Neural cell (in vitro differentiated cells): ENCODE measurements around the gene HPN. TPM values are rescaled to one million over a fixed set of nuclear protein-coding genes. Genes with fewer than 3 reads are reported as not detected.

ENCODE experiments used
- H2AFZ ChIP-seq: fragments of 200-600, 300-800 bp; sonication (generic), shearing (Covaris generic); 2 replicates; pipeline ENCODE4 v1.6.0; 2014; ENCODE audit warnings: low read depth, mild to moderate bottlenecking, antibody characterized with exemption, low read length, moderate library complexity
- H3F3A ChIP-seq: fragments of 200-600 bp; shearing (Covaris generic); 2 replicates; pipeline ENCODE4 v1.6.1; 2016; ENCODE audit warnings: mild to moderate bottlenecking, moderate library complexity, mixed read lengths, antibody characterized with exemption, low read length; ENCODE audit not compliant: insufficient read depth, poor library complexity, severe bottlenecking
- H3K27ac ChIP-seq: fragments of 200-600, 300-800 bp; sonication (generic), shearing (Covaris generic); 2 replicates; pipeline ENCODE4 v1.5.1; 2014; ENCODE audit warnings: mild to moderate bottlenecking, low read length, moderate library complexity
- H3K27me3 ChIP-seq: fragments of 300-800, 200-600 bp; sonication (generic), shearing (Covaris generic); 2 replicates; pipeline ENCODE4 v1.6.0; 2014; ENCODE audit warnings: mild to moderate bottlenecking, low read depth, low read length, moderate library complexity; ENCODE audit not compliant: insufficient read depth
- H3K36me3 ChIP-seq: fragments of 300-800, 200-600 bp; sonication (generic), shearing (Covaris generic); 2 replicates; pipeline ENCODE4 v1.5.1; 2014; ENCODE audit warnings: mild to moderate bottlenecking, antibody characterized with exemption, low read length, moderate library complexity; ENCODE audit not compliant: insufficient read depth
- H3K4me2 ChIP-seq: fragments of 300-800, 200-600 bp; sonication (generic), shearing (Covaris generic); 2 replicates; pipeline ENCODE4 v1.6.0; 2014; ENCODE audit warnings: mild to moderate bottlenecking, low read length
- H3K4me3 ChIP-seq: fragments of 300-800, 200-600 bp; sonication (generic), shearing (Covaris generic); 2 replicates; pipeline ENCODE4 v1.5.1; 2014; ENCODE audit warnings: mild to moderate bottlenecking, low read length, moderate library complexity
- H3K79me2 ChIP-seq: fragments of 200-600 bp; shearing (Covaris generic); replicated peaks from 2 replicates; pipeline ENCODE4 v1.6.0; 2014; ENCODE audit warnings: mild to moderate bottlenecking, low read length, moderate library complexity; ENCODE audit not compliant: insufficient read depth
- H3K9ac ChIP-seq: fragments of 300-800, 200-600 bp; sonication (generic), shearing (Covaris generic); 2 replicates; pipeline ENCODE4 v1.6.1; 2016; ENCODE audit warnings: mild to moderate bottlenecking, low read length, mixed read lengths
- H3K9me2 ChIP-seq: fragments of 200-600 bp; shearing (Covaris generic); 2 replicates; pipeline ENCODE4 v1.6.1; 2016; ENCODE audit warnings: mild to moderate bottlenecking, low read length, mixed read lengths; ENCODE audit not compliant: insufficient read depth
- H3K9me3 ChIP-seq: fragments of 200-600, 300-800 bp; sonication (generic), shearing (Covaris generic); 2 replicates; pipeline ENCODE4 v1.6.1; 2016; ENCODE audit warnings: mild to moderate bottlenecking, mixed run types, low read length, moderate library complexity, mixed read lengths
- H4K20me1 ChIP-seq: fragments of 200-600 bp; shearing (Covaris generic); 2 replicates; pipeline ENCODE4 v1.6.1; 2016; ENCODE audit warnings: mild to moderate bottlenecking, mixed run types; ENCODE audit not compliant: insufficient read depth
- CTCF ChIP-seq: fragments of 450-650 bp; IDR thresholded peaks from 2 replicates; pipeline ENCODE4 v1.5.1; 2014; ENCODE audit warnings: antibody characterized with exemption, mild to moderate bottlenecking, moderate library complexity; ENCODE audit not compliant: poor library complexity, severe bottlenecking
- EP300 ChIP-seq: fragments of 450-650 bp; conservative IDR thresholded peaks from 2 replicates; pipeline ENCODE4 v1.6.1; 2014; ENCODE audit warnings: antibody characterized with exemption, mild to moderate bottlenecking, moderate library complexity; ENCODE audit not compliant: poor library complexity, severe bottlenecking
- EZH2 ChIP-seq: fragments of 200-600, 300-800 bp; shearing (Covaris generic), sonication (generic); IDR thresholded peaks from 2 replicates; pipeline ENCODE4 v1.6.1; 2014; ENCODE audit warnings: antibody characterized with exemption, low read length, borderline replicate concordance, mild to moderate bottlenecking; ENCODE audit not compliant: insufficient read depth, poor library complexity, severe bottlenecking
- MXI1 ChIP-seq: fragments of 450-650 bp; conservative IDR thresholded peaks from 2 replicates; pipeline ENCODE4 v1.6.1; 2014; ENCODE audit warnings: antibody characterized with exemption, mild to moderate bottlenecking; ENCODE audit not compliant: poor library complexity, severe bottlenecking
- POLR2AphosphoS5 ChIP-seq: IDR thresholded peaks from 2 replicates; pipeline ENCODE4 v1.6.1; 2012
- RAD21 ChIP-seq: fragments of 450-650 bp; conservative IDR thresholded peaks from 2 replicates; pipeline ENCODE4 v1.6.1; 2014; ENCODE audit warnings: antibody characterized with exemption, mild to moderate bottlenecking, moderate library complexity
- SMC3 ChIP-seq: fragments of 450-650 bp; conservative IDR thresholded peaks from 2 replicates; pipeline ENCODE4 v1.6.1; 2014; ENCODE audit warnings: antibody characterized with exemption, mild to moderate bottlenecking, moderate library complexity; ENCODE audit not compliant: poor library complexity
- TAF1 ChIP-seq: IDR thresholded peaks from 2 replicates; pipeline ENCODE4 v1.6.1; 2012; ENCODE audit warnings: low read depth
- polyA plus RNA-seq: library from polyadenylated mRNA; depleted of rRNA; stranded (reverse); fragments of >200 nt; gene quantifications from 2 replicates; pipeline ENCODE4 v1.2.3, GENCODE V29; 2014
- TF ChIP-seq, protein P1 (sequence below): IDR thresholded peaks from 2 replicates; pipeline ENCODE4 v1.6.1; 2012; ENCODE audit warnings: borderline replicate concordance

HPN gene
- polyA plus RNA-seq, 1 donor from 2014 or later = 0.15 TPM

DNA sequence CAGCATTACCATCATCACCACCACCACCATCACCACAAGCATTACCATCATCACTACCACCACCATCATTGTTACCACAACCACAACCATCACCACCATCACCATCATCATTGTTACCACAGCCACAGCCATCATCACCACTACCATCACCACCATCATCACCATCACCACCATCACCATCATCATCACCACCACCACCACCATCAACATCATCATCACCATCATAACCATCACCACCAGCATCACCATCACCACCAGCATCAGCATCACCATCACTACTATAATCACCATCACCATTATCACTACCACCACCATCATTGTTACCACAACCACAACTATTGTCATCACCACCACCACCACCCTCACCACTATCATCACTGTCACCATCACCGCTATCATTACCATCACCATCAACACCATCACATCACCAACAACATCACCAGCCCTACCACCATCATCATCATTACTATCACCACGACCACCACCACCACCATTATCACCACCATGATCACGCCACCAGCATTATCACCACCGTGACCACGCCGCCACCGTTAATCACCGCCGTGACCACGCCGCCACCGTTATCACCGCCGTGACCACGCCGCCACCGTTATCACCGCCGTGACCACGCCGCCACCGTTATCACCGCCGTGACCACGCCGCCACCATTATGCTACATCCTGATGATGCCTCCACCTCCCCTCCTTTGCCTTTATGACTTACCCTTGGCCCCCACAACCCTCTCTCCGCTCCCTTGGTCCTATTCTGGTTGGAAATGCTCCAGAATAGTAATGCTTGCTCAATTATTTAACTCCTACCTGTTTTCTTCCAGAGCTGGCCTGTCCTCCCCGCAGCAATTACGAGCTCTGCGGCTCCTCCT is 64.1 kb downstream of the HPN start:
- TF ChIP-seq MXI1 (no peak), EZH2 (no peak), POLR2AphosphoS5 (no peak), RAD21 (no peak), EP300 (no peak), CTCF (no peak), SMC3 (no peak), TAF1 (no peak)
- TF ChIP-seq, protein P1, sequence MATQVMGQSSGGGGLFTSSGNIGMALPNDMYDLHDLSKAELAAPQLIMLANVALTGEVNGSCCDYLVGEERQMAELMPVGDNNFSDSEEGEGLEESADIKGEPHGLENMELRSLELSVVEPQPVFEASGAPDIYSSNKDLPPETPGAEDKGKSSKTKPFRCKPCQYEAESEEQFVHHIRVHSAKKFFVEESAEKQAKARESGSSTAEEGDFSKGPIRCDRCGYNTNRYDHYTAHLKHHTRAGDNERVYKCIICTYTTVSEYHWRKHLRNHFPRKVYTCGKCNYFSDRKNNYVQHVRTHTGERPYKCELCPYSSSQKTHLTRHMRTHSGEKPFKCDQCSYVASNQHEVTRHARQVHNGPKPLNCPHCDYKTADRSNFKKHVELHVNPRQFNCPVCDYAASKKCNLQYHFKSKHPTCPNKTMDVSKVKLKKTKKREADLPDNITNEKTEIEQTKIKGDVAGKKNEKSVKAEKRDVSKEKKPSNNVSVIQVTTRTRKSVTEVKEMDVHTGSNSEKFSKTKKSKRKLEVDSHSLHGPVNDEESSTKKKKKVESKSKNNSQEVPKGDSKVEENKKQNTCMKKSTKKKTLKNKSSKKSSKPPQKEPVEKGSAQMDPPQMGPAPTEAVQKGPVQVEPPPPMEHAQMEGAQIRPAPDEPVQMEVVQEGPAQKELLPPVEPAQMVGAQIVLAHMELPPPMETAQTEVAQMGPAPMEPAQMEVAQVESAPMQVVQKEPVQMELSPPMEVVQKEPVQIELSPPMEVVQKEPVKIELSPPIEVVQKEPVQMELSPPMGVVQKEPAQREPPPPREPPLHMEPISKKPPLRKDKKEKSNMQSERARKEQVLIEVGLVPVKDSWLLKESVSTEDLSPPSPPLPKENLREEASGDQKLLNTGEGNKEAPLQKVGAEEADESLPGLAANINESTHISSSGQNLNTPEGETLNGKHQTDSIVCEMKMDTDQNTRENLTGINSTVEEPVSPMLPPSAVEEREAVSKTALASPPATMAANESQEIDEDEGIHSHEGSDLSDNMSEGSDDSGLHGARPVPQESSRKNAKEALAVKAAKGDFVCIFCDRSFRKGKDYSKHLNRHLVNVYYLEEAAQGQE = no peak
- Histone ChIP-seq H3K36me3 (no peaks in the 10 kb centered on the region), H3K9me3 (no peaks in the 10 kb centered on the region), H3K9ac (no peak overlapping the region), H3K4me2 (no peak overlapping the region), H4K20me1 (no peaks in the 10 kb centered on the region), H3F3A (no peaks in the 10 kb centered on the region), H3K27me3 (no peaks in the 10 kb centered on the region), H2AFZ (no peak overlapping the region), H3K79me2 (no peaks in the 10 kb centered on the region), H3K27ac (no peak overlapping the region), H3K9me2 (no peaks in the 10 kb centered on the region), H3K4me3 (no peak overlapping the region)

DNA sequence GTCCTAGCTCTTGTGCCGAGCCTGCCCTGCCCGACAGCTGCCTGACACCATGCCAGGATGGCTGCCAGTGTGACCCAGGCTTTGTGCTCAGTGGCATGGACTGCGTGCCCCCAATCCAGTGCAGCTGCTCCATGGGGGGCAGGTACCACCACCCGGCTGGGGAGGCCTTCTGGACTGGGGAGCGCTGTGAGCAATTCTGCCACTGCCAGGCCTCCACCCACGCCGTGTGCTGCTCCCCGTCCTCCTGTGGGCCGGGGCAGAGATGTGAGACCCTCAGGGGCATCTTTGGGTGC is 64.7 kb downstream of the HPN start:
- Histone ChIP-seq H3K79me2 (no peaks in the 10 kb centered on the region), H3F3A (no peaks in the 10 kb centered on the region), H3K36me3 (no peaks in the 10 kb centered on the region), H3K4me2 (no peak overlapping the region), H3K9ac (no peak overlapping the region), H3K27me3 (no peaks in the 10 kb centered on the region), H3K4me3 (no peak overlapping the region), H2AFZ (no peak overlapping the region), H3K9me3 (no peaks in the 10 kb centered on the region), H3K9me2 (no peaks in the 10 kb centered on the region), H3K27ac (no peak overlapping the region), H4K20me1 (no peaks in the 10 kb centered on the region)
- TF ChIP-seq SMC3 (no peak), MXI1 (no peak), EP300 (no peak), POLR2AphosphoS5 (no peak), EZH2 (no peak), CTCF (no peak), RAD21 (no peak), TAF1 (no peak)
- TF ChIP-seq, protein P1 = no peak
